HG02943 (cell line): ENCODE results near the gene TBR1.

Experiments
- ATAC-seq: cut with Tn5 transposase; IDR thresholded peaks from one replicate; pipeline ENCODE4 v1.9.1; 2021; ENCODE audit warnings: mild to moderate bottlenecking, low read depth, moderate library complexity; ENCODE audit not compliant: unreplicated experiment

Gene TBR1

GRCh38 chr2:161426922-161427663 lies 11.0 kb downstream of the TBR1 start:
- ATAC-seq = no peak

- no peak for ATAC-seq
Measured at GRCh38 chr2:161427664-161428587, 11.8 kb downstream of the TBR1 start.

GRCh38 chr2:161430386-161430785 lies 14.3 kb downstream of the TBR1 start:
- ATAC-seq = no peak

GRCh38 chr2:161432107-161432506 lies 16.0 kb downstream of the TBR1 start:
- ATAC-seq = no peak

- ATAC-seq = no peak
Measured at GRCh38 chr2:161434118-161434517, 18.0 kb downstream of the TBR1 start.

- ATAC-seq = no peak
Measured at GRCh38 chr2:161436411-161436810, 20.3 kb downstream of the TBR1 start.

- ATAC-seq = no peak
Measured at GRCh38 chr2:161438598-161438997, 22.5 kb downstream of the TBR1 start.

- no peak for ATAC-seq
Measured at GRCh38 chr2:161445097-161445496, 29.0 kb downstream of the TBR1 start.

- ATAC-seq = no peak
Measured at GRCh38 chr2:161448431-161448830, 32.3 kb downstream of the TBR1 start.

GRCh38 chr2:161471631-161472030 lies 55.5 kb downstream of the TBR1 start:
- ATAC-seq = no peak

- no peak for ATAC-seq
Measured at GRCh38 chr2:161474920-161475319, 58.8 kb downstream of the TBR1 start.
